Activated naive CD8-positive, alpha-beta T cell (primary cell): ENCODE measurements around the gene GEMIN8.

ENCODE experiments used
- H3K27ac Mint-ChIP-seq: one replicate; pipeline ENCODE4 v1.8.0; 2021; ENCODE audit warnings: mixed read lengths
- H3K27me3 Mint-ChIP-seq: one replicate; pipeline ENCODE4 v1.8.0; 2021; ENCODE audit warnings: mixed read lengths
- H3K36me3 Mint-ChIP-seq: one replicate; pipeline ENCODE4 v1.8.0; 2021; ENCODE audit warnings: mixed read lengths
- H3K4me1 Mint-ChIP-seq: one replicate; pipeline ENCODE4 v1.8.0; 2021; ENCODE audit warnings: low read depth, mixed read lengths
- H3K4me3 Mint-ChIP-seq: one replicate; pipeline ENCODE4 v1.8.0; 2021; ENCODE audit warnings: mild to moderate bottlenecking, mixed read lengths
- H3K9me3 Mint-ChIP-seq: one replicate; pipeline ENCODE4 v1.8.0; 2021; ENCODE audit warnings: low read depth, mixed read lengths

GEMIN8 gene

DNA sequence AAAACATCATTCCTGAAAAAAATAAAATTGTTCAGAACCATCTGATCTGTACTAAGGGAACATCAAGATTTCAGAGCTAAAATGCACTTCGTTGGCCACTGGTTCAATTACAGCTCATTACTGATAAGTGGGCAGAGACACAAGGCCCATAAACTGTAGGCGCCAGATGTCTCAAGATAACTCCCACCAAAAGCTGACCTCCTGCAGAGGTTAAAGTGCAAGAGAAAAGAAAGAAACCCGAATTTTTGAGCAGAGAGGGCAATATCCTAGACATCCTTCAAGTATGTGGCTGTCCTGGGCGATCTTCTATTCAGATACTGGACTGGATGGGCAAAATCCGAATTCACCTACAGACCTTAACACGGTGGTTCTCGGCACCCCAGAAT, 660 bp downstream of the GEMIN8 start:
- Mint-ChIP-seq H3K4me1 (peaks cover 33% of the 10 kb centered on the region), H3K4me3 (peak overlapping the region; percentile 100), H3K9me3 (no peaks in the 10 kb centered on the region), H3K27me3 (no peaks in the 10 kb centered on the region), H3K27ac (peak overlapping the region; percentile 100), H3K36me3 (no peaks in the 10 kb centered on the region)

DNA sequence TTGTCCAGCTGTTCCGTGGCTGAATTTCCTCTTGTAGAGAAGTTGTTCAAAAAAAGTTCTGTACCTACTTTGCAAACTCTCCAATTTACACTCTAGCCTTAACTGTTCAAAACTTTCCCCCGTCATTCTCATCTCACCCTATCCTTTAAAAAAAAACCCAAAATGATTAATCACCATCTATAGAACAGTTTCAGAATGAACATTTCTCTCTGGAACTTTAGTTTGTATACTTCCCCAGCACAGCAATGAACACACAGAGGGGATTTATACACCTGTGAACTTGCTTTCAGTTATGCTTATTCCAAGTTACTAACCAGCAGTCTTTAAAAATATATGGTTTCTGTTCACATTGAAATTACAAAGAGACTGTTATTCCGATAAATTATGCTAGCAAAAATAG, 1.2 kb downstream of the GEMIN8 start:
- peaks cover 34% of the 10 kb centered on the region for H3K4me1 Mint-ChIP-seq
- no peaks in the 10 kb centered on the region for H3K9me3 Mint-ChIP-seq
- no peaks in the 10 kb centered on the region for H3K36me3 Mint-ChIP-seq
- peak overlapping the region; percentile 100 for H3K27ac Mint-ChIP-seq
- no peaks in the 10 kb centered on the region for H3K27me3 Mint-ChIP-seq
- peak overlapping the region; percentile 100 for H3K4me3 Mint-ChIP-seq

DNA sequence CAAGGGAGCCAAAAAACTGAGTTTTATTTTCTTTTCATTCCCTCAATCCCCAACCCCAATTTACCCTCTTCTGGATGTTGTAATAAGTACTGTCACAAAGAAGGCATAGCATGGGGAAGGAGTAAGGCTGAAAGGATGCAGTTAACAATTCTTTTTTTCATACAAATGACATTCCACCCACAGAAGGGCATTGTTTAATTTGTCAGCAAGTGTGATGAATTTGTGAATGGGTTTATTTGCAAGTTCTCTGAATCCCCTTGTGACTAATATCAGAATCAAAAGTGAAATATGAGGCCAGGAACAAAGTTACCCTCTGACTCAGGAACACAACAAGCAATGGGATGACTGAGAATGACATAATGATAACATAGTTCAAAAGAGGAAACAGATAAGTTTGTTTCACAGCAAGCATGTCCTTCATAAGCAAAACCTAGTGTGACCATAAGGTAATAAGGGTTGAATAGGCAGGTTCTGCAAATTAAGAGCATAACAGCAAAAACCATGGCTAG, 2.1 kb downstream of the GEMIN8 start:
- no peaks in the 10 kb centered on the region for H3K27me3 Mint-ChIP-seq
- no peaks in the 10 kb centered on the region for H3K36me3 Mint-ChIP-seq
- H3K27ac Mint-ChIP-seq, result peak overlapping the region; percentile 100
- peak overlapping the region; percentile 100 for H3K4me3 Mint-ChIP-seq
- H3K4me1 Mint-ChIP-seq, result peaks cover 34% of the 10 kb centered on the region
- no peaks in the 10 kb centered on the region for H3K9me3 Mint-ChIP-seq

DNA sequence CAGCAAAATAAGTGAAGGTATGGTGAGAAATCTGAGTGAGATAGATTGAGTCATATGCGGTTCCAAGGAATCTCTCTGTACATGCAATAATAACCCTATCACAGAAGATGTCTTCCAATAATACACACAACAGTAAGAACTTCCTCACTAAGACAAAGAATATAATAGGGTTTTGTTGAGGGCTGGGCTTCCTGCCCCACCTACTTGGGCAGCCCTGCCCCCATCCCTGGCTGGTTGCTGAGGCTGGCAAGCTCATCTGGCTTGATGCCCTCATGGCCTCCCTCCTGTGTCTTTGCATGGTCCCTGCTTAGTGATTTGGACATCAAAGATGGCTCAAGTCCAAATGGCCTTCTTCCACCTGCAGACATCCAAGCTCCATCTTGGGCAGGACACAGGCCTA, 2.7 kb downstream of the GEMIN8 start:
- Mint-ChIP-seq H3K27ac (peak overlapping the region; percentile 82), H3K36me3 (no peaks in the 10 kb centered on the region), H3K27me3 (no peaks in the 10 kb centered on the region), H3K4me3 (peak overlapping the region; percentile 100), H3K9me3 (no peaks in the 10 kb centered on the region), H3K4me1 (peaks cover 32% of the 10 kb centered on the region)

DNA sequence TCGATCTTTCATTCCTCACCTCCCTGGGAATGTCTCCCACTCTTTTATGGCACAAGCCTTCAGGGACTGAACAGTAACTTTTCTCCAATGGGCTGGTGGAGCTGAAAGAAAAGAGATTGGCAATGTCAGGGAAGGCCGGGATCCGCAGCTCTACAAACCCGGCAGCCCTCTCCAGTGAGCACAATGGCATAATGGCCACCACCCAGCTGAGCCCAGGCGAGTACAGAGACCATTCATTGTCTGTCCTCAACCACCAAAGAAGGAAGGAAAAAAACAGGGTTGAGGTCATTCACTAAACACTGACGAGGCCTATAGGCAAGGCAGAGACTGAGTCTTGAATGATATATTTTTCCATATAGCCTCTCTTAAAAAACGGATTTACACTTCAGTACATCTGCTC, 3.6 kb downstream of the GEMIN8 start:
- Mint-ChIP-seq H3K9me3 (no peaks in the 10 kb centered on the region), H3K36me3 (no peaks in the 10 kb centered on the region), H3K27me3 (no peaks in the 10 kb centered on the region), H3K27ac (peak overlapping the region; percentile 41), H3K4me1 (peaks cover 30% of the 10 kb centered on the region), H3K4me3 (no peak overlapping the region)

DNA sequence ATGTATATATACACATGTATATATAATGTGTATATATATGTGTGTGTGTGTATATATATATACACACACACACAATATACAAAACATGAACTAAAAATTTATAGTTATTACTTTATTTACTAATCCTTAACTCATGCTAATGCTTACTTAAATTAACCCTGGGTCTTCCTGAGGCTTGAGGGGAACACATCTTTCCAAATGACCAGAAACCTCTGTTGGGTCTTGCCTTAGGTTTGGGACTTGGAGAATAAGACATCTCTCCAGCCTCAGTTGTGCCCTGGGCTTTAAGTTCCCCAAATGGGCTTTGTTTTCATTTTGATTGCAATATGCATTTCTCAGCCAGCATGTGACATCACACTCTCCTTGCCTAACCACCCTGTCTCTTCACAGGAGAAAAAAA, 7.7 kb downstream of the GEMIN8 start:
- no peak overlapping the region for H3K4me3 Mint-ChIP-seq
- H3K27me3 Mint-ChIP-seq, result no peaks in the 10 kb centered on the region
- H3K27ac Mint-ChIP-seq, result no peak overlapping the region
- peaks cover under 1% of the 10 kb centered on the region for H3K36me3 Mint-ChIP-seq
- H3K4me1 Mint-ChIP-seq, result peaks cover 12% of the 10 kb centered on the region
- no peaks in the 10 kb centered on the region for H3K9me3 Mint-ChIP-seq

DNA sequence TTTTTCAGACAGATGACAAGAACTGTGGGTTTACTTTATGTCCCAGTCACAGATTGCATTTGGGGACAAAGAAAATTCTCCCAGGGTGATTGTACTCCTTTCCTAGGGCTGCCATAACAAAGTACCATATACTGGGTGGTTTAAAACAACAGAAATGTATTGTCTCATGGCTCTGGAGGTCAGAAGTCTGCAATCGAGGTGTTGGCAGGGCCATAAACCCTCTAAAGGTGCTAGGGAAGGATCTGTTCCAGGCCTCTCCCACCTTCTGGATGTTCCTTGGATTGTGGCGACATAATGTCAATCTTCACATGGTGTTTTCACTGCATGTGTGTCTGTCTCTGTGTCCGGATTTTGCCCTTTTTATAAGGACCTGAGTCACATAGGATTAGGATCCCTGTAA, 12.3 kb downstream of the GEMIN8 start:
- peaks cover 7% of the 10 kb centered on the region for H3K36me3 Mint-ChIP-seq
- no peak overlapping the region for H3K4me3 Mint-ChIP-seq
- peaks cover 6% of the 10 kb centered on the region for H3K4me1 Mint-ChIP-seq
- no peak overlapping the region for H3K27ac Mint-ChIP-seq
- H3K27me3 Mint-ChIP-seq, result no peaks in the 10 kb centered on the region
- no peaks in the 10 kb centered on the region for H3K9me3 Mint-ChIP-seq

DNA sequence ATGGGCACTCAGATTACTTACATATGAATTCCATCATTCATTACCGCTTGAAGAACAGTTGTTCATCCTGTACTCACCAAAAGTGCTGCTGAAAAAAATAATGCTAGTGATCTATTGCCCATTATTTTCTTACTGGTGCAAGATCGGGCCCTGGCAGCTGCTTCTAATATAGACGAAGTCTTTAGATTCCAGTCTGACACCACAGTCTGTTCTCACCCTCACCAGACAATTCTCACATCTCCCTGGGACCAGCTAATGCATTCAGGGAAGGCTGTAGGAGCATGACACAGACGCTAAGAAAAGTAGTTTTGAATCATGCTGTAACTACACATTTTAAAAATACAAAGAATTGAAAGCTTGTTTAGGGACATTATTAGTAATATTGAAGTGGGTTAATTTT, 13.8 kb downstream of the GEMIN8 start:
- Mint-ChIP-seq H3K4me1 (peaks cover 6% of the 10 kb centered on the region), H3K27me3 (no peaks in the 10 kb centered on the region), H3K4me3 (no peak overlapping the region), H3K36me3 (peaks cover 7% of the 10 kb centered on the region), H3K27ac (no peak overlapping the region), H3K9me3 (no peaks in the 10 kb centered on the region)

DNA sequence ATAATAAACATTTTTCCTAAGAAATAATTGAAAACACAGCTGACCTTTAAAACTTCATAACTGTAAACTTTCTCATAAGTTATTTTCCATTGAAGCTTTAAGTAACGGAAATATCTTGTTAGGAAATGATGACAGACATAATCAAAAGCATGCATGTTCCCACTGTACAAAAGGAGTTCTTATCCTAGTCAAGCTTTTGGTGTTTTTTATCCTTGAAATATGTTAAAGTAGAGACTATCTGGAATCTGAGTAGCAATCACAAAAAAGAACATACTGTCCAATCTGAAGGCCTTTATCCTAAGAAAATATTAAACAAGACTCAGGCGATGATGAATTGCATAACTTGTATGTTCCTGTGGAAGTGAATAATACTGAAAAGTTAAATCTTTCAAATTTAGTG, 14.4 kb downstream of the GEMIN8 start:
- no peak overlapping the region for H3K27ac Mint-ChIP-seq
- peaks cover 6% of the 10 kb centered on the region for H3K4me1 Mint-ChIP-seq
- H3K36me3 Mint-ChIP-seq, result peaks cover 7% of the 10 kb centered on the region
- no peak overlapping the region for H3K4me3 Mint-ChIP-seq
- H3K9me3 Mint-ChIP-seq, result no peaks in the 10 kb centered on the region
- no peaks in the 10 kb centered on the region for H3K27me3 Mint-ChIP-seq

DNA sequence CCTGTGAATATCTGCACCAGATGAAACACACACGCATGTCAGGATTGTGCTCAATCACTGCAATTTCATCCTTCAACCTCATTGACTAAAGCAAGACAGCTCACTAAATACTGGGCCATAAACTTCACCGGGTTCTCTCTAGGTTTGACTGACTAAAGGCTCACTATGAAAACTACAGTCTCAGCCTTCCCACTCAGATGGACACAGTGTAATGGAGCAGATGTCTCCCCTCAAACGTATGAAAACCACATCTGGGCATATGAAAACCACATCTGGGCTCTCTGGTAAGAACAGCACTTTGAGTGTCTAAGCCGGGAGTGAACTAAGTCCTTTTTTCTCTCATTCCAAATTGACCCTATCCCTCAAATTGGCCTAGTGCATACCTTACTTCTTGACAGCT, 15.2 kb downstream of the GEMIN8 start:
- no peak overlapping the region for H3K27ac Mint-ChIP-seq
- H3K4me1 Mint-ChIP-seq, result peaks cover 6% of the 10 kb centered on the region
- H3K9me3 Mint-ChIP-seq, result no peaks in the 10 kb centered on the region
- H3K27me3 Mint-ChIP-seq, result no peaks in the 10 kb centered on the region
- peaks cover 7% of the 10 kb centered on the region for H3K36me3 Mint-ChIP-seq
- no peak overlapping the region for H3K4me3 Mint-ChIP-seq

DNA sequence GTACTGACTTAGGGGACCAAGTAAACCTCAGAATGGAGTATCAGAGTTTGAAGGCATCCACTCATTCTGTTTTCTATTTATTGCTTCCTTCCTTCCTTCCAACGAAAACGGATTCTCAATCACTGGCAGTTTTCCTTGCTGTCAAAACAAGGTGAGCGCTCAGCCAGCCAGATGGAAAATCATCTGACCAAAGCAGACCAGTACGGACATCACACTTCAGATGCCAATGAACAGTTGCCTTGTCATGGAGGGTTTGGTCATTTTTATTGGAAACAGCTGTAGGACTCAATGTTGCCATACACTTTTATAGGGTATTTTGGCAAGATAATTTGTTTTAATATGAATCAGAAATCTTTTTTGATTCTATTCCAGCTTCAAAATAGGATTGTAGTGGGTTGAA, 16.6 kb downstream of the GEMIN8 start:
- Mint-ChIP-seq H3K27ac (no peak overlapping the region), H3K36me3 (peaks cover 11% of the 10 kb centered on the region), H3K27me3 (no peaks in the 10 kb centered on the region), H3K4me1 (peaks cover 6% of the 10 kb centered on the region), H3K9me3 (no peaks in the 10 kb centered on the region), H3K4me3 (no peak overlapping the region)

DNA sequence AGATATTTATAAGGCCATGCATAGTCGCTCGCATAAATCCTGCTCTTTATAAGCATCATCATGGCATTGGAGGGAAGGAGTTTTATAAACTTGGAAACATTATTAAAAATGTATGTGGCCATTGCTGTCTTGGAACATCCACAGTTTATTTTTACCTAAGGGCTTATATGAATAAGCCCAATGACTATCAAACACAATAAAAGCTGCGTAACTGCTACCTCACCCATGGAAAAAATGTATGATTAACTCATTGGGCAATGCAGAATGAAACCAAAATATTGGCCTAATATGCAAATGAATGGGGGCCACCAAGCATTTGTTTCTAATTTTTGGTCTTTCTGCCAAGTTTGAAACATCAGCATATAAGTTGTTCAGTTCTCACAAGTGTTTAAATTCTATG, 19.1 kb downstream of the GEMIN8 start:
- Mint-ChIP-seq H3K9me3 (no peaks in the 10 kb centered on the region), H3K27me3 (no peaks in the 10 kb centered on the region), H3K27ac (no peak overlapping the region), H3K4me3 (no peak overlapping the region), H3K36me3 (peaks cover 13% of the 10 kb centered on the region), H3K4me1 (peaks cover 2% of the 10 kb centered on the region)

DNA sequence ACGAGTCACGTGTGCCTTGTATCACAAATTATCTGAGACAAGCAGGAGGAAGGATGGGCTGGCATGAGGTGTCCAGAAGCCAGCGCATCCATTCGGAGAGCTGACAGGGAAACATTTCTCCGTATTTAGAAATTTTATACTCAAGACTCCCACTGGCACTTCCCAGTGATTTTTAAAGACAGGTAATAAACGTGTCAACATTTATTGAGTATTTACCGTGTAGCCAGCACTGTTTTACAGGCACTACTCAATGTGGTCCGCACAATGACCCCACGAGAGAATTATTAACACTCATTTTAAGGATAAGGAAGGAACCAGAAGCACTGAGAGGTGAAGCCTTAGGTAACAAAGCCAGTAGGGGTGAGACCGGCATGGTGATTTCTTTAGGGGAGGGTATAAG, 23.2 kb downstream of the GEMIN8 start:
- Mint-ChIP-seq H3K9me3 (no peaks in the 10 kb centered on the region), H3K4me1 (peaks cover 14% of the 10 kb centered on the region), H3K27me3 (no peaks in the 10 kb centered on the region), H3K36me3 (peaks cover 10% of the 10 kb centered on the region), H3K4me3 (no peak overlapping the region), H3K27ac (no peak overlapping the region)

DNA sequence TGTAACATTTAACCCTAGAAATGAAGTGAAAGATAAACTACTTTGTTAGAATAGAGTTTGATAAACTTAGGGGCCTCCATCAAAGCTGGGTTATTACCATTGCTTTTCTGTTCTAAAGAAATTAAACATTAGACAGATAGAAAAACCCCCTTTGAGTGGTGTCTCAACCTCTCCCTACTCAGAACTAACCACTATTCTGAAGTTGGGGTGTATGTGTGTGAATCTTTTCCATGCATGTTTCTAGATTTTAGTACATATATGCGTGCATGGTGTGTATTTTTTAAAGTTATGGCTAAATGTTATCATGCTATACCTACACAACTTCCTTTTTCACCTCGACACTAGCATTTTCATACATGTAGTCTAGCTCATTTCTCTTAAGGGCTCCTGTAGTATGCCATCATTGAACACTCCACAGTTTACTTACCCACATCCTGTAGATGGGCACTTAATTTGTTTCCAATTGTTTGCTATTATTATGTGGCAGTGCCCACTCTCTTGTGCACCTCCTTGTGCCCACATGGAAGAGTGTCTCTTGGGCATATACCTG, 25.7 kb downstream of the GEMIN8 start:
- no peaks in the 10 kb centered on the region for H3K9me3 Mint-ChIP-seq
- H3K27me3 Mint-ChIP-seq, result no peaks in the 10 kb centered on the region
- peak overlapping the region; percentile 28 for H3K27ac Mint-ChIP-seq
- peaks cover 10% of the 10 kb centered on the region for H3K36me3 Mint-ChIP-seq
- no peak overlapping the region for H3K4me3 Mint-ChIP-seq
- peaks cover 14% of the 10 kb centered on the region for H3K4me1 Mint-ChIP-seq

DNA sequence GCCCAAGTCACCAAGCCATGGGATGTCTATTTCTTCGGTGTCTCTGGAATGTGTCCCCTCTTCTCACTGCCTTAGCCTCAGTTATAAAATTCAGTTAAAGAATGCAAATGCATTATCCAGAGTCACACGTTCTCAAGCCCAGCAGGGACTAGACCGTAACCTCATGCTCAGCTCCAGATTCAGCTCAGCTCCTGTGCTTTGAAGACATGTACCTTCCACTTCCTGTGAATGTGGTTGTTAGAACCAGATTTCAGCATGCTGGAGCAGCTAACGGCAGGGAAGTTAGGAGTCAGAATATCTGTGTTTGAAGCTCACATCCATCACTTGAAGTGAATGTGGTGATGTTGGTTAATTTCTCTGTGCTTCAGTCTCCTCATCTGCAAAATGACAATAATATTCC, 26.7 kb downstream of the GEMIN8 start:
- Mint-ChIP-seq H3K27ac (peak overlapping the region; percentile 6), H3K4me1 (peaks cover 14% of the 10 kb centered on the region), H3K36me3 (peaks cover 6% of the 10 kb centered on the region)

DNA sequence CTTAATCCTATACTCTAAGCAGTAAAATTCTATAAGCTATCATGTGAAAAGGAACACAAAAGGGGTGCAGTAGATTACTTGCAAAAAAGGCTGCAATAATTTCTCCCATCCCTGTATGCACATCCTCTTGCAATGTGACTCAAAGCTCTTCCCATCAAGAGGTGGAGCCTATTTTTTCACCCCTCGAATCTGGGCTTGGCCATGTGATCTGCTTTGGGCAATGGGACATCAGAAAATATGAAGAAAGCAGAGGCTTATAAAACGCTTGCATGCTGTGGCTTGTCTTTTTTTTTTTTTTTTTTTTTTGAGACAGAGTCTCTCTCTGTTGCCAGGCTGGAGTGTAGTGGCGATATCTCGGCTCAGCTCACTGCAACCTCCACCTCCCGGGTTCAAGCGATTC, 33.0 kb downstream of the GEMIN8 start:
- H3K9me3 Mint-ChIP-seq, result no peaks in the 10 kb centered on the region
- H3K27ac Mint-ChIP-seq, result no peak overlapping the region
- H3K27me3 Mint-ChIP-seq, result no peaks in the 10 kb centered on the region
- no peak overlapping the region for H3K4me3 Mint-ChIP-seq
- H3K4me1 Mint-ChIP-seq, result no peaks in the 10 kb centered on the region
- peaks cover 4% of the 10 kb centered on the region for H3K36me3 Mint-ChIP-seq

More for the DNA sequence above, 26.7 kb downstream of the GEMIN8 start:
- Mint-ChIP-seq H3K4me3 (no peak overlapping the region), H3K9me3 (no peaks in the 10 kb centered on the region), H3K27me3 (no peaks in the 10 kb centered on the region)
